Nephron progenitor cell (in vitro differentiated cells): ENCODE data around the gene HOXA3.
A peak's percentile ranks its signal among the peaks of the same experiment; 100 is the strongest.

Experiments used
- DNase-seq: peaks from one replicate; pipeline ENCODE4 v3.0.0; 2021
- H3K27ac Mint-ChIP-seq: 2 replicates; pipeline ENCODE4 v1.8.0; 2021; ENCODE audit warnings: mild to moderate bottlenecking, moderate library complexity, mixed read lengths
- H3K27me3 Mint-ChIP-seq: 2 replicates; pipeline ENCODE4 v1.8.0; 2021; ENCODE audit warnings: mild to moderate bottlenecking, low read depth, mixed read lengths; ENCODE audit not compliant: poor library complexity
- H3K36me3 Mint-ChIP-seq: 2 replicates; pipeline ENCODE4 v1.8.0; 2021; ENCODE audit warnings: low read depth, mixed read lengths
- H3K4me1 Mint-ChIP-seq: 2 replicates; pipeline ENCODE4 v1.8.0; 2021; ENCODE audit warnings: mixed read lengths
- H3K4me3 Mint-ChIP-seq: 2 replicates; pipeline ENCODE4 v1.8.0; 2021; ENCODE audit warnings: mild to moderate bottlenecking, moderate library complexity, mixed read lengths
- H3K9me3 Mint-ChIP-seq: 2 replicates; pipeline ENCODE4 v1.8.0; 2021; ENCODE audit warnings: mild to moderate bottlenecking, moderate library complexity, mixed read lengths
- CTCF ChIP-seq: fragments of 200-600 bp; sonication (generic); IDR thresholded peaks from 2 replicates; pipeline ENCODE4 v1.5.0; 2021; ENCODE audit warnings: antibody characterized with exemption

Gene HOXA3

DNA sequence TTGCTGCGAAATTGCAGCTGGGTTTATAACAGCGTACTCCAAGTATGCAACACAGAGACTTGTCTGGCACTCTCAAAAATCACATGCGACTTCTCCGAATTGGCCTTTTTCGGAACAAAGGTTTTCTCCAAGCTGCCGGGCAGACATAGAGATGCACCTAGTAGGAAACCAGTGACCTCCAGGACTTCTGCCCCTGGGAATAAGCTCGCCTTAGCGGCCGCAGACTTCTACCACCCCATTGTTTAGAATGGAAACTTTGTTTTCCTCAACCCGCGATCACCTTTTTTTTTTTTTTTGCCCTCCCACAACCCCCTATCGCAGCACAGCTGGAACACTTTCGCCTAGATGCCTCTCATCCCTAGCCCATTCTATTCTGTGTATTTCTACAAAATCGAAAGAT is 26.6 kb upstream of the HOXA3 start:
- Mint-ChIP-seq H3K27me3 (peaks cover 51% of the 10 kb centered on the region), H3K4me1 (peaks cover 80% of the 10 kb centered on the region), H3K36me3 (peaks cover 4% of the 10 kb centered on the region), H3K27ac (peak overlapping the region; percentile 97), H3K9me3 (no peaks in the 10 kb centered on the region), H3K4me3 (peak overlapping the region; percentile 97)
- peak; percentile 19 for DNase-seq
- no peak for TF ChIP-seq CTCF

DNA sequence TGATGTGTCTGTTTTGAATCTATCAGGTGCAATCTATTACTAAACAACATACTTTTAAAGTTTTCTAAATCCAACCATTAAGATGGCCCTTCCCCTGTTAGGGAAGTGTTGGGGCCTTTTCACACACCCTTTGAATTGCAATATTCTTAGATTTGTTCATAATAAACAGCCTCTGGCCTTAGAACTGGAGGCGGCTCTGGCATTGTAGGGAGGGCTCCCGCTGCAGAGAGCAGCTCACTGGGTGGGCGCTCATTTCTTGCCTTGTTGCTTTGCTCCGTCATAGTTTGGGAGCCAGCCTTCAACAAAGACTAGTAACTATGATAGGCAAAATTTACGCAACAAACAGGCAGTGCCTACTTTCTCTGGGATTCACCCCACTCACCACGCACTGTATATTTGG is 26.0 kb upstream of the HOXA3 start:
- no peak for TF ChIP-seq CTCF
- Mint-ChIP-seq H3K4me1 (peaks cover 80% of the 10 kb centered on the region), H3K27ac (peak overlapping the region; percentile 79), H3K27me3 (peaks cover 48% of the 10 kb centered on the region), H3K4me3 (peak overlapping the region; percentile 97), H3K36me3 (peaks cover 4% of the 10 kb centered on the region), H3K9me3 (no peaks in the 10 kb centered on the region)
- DNase-seq = peak; percentile 25

DNA sequence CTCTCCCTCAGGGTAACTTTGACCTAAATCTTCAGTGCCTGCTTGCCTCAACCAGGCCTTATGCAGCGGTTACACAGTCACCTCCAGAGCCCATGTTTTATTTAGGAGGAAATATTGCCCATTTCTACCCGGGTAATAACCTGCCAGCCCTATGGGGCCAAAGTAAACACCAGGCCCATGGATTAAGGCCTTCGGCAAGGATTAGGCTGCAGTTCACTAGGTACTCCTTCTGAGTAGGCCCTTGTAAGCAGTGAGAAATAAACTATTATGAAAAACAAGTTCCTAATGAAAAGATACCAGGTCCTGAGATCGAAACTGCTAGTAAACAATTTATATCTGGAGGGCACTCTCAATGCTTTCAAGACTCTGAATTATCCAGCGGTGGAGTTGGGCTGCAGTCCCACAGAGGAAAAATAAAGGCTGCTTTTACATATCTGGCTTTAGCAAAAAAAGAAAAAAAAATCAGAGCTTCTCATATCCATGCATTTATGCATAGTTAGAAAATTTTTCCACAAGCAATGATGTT is 25.5 kb upstream of the HOXA3 start:
- peaks cover 45% of the 10 kb centered on the region for H3K27me3 Mint-ChIP-seq
- H3K36me3 Mint-ChIP-seq = peaks cover 4% of the 10 kb centered on the region
- H3K27ac Mint-ChIP-seq = peak overlapping the region; percentile 94
- H3K9me3 Mint-ChIP-seq = no peaks in the 10 kb centered on the region
- no peak for DNase-seq
- no peak for TF ChIP-seq CTCF
- peaks cover 78% of the 10 kb centered on the region for H3K4me1 Mint-ChIP-seq
- H3K4me3 Mint-ChIP-seq = peak overlapping the region; percentile 97

DNA sequence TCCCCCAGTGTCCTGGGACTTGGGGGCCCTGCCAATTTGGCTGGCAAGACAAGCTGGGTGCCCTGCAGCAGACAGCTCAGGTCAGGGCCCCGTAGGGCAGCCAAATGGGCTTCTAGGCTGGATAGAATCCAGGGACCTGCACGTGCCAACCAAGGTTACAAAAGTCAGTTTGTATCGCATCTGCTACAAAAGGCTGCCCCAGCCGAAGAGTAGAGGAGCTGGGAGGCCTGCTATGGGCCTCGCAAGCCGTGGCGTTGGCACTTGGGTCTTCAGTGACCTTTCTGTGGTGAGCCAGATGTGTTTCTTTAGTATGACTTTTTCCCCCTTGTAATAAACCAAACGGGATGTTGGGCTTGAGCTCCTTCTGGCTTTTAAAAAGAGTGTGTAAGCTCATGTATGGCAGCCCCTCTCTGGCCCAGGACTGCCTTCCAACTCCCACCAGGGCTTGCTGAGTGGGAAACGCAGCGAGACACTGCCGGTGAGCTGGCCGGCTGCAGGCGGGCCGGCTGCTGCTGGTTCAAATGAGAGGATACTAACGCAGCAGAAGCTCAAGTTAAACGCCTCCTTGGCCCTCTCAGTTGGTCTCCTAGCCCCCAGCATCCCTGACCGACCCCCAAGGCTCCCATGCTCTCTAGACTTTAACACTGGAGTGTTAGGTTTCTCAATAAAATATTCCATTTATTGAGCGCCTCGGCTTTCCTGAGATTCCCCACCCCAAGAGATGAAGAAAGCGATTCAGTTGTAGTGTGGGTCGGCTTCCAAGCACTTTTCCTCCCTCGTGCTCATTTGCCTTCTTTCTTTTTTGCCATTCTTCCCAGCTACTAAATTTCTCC is 24.8 kb upstream of the HOXA3 start:
- Mint-ChIP-seq H3K27ac (peak overlapping the region; percentile 95), H3K4me1 (peaks cover 73% of the 10 kb centered on the region)

DNA sequence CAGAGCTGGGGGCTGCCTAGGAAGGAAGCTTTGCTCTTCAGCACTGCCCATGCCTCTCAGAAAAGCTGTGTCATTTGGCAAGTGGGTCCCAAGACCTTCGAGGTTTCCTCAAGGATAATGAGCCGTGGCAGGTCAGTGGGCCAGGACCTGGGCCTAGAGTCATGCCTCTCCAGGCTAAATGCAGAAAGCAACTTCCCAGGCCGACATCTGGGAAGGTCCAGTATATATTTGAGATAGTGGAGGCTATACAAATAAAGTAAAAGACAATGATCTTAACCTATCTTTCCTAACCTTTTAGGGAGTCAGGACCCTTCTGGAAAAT is 24.1 kb upstream of the HOXA3 start:
- Mint-ChIP-seq H3K27ac (peak overlapping the region; percentile 95), H3K9me3 (no peaks in the 10 kb centered on the region), H3K4me1 (peaks cover 76% of the 10 kb centered on the region), H3K4me3 (peak overlapping the region; percentile 97), H3K27me3 (peaks cover 43% of the 10 kb centered on the region), H3K36me3 (peaks cover 11% of the 10 kb centered on the region)
- TF ChIP-seq CTCF = no peak
- peak; percentile 4 for DNase-seq

More for the DNA sequence above, 24.8 kb upstream of the HOXA3 start:
- no peak for TF ChIP-seq CTCF
- Mint-ChIP-seq H3K27me3 (peaks cover 41% of the 10 kb centered on the region), H3K36me3 (peaks cover 4% of the 10 kb centered on the region), H3K4me3 (peak overlapping the region; percentile 97), H3K9me3 (no peaks in the 10 kb centered on the region)
- DNase-seq = peak; percentile 26
